ENCODE results near the gene SLX9. TPM values are rescaled to one million over a fixed set of nuclear protein-coding genes. Genes with fewer than 3 reads are reported as not detected.

Gene SLX9
- polyA plus RNA-seq, 1 of the 3 experiments (the other 2 are of a cell fraction), result 42.9 TPM

DNA sequence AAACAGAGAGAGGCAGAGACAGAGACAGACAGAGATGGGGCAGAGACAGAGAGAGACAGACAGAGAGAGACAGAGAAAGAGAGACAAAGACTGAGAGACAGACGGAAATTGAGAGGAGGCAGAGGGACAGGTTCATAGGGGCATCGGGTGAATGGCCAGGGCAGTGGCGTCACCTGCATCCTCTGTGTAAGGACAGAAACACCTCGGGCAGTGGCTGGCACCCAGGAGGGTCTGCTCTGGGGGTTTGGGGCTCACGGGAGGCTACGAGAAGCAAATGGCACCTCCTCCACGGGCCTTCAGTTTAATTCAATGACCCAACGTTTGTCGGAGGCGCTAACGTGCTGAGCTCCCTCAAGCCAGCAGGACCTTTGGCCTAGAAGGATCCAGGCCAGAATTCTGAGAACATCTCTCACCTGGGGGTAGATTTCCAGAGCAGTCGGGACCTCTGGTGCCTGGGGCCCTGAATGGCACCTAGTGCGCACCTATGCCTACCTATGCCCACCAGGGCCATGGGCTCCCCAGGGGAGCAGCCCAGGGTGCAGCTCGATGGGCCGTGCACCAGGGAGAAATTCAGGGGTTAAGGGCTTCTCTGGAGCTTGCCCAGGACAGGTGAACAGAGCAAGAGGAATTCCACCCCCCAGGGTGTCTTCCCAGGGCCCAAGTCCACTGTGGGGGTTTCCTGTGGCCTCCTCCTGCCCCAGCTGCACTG is 45.7 kb upstream of the SLX9 start:
- no peak overlapping the region for H3K9ac ChIP-seq
- DNase-seq, result no peak
- WGBS (ENCODE audit: low lambda C conversion rate), result 50% methylated on average over 7 of the region's 15 CpGs
- H3K36me3 ChIP-seq (replicated peaks in 1 of 2; ENCODE audit: control insufficient read depth in 1 of 2, insufficient read depth in 2 of 2, low read length in 1 of 2), result no peaks in the 10 kb centered on the region
- H3K27ac ChIP-seq (ENCODE audit: low read depth in 2 of 2, low read length in 1 of 2), result no peak overlapping the region
- H3K4me2 ChIP-seq, result no peak overlapping the region
- no peaks in the 10 kb centered on the region for H3K9me3 ChIP-seq
- H3K27me3 ChIP-seq (ENCODE audit: insufficient read depth), result peaks cover 13% of the 10 kb centered on the region; the same call in 1 of the 2 replicates
- peaks cover 0 to 5% of the 10 kb centered on the region in 2 experiments; a peak in 1 of 4 replicates for H3K4me1 ChIP-seq (ENCODE audit: control insufficient read depth in 1 of 2, insufficient read depth in 2 of 2, low read depth in 1 of 2, low read length in 1 of 2)
- ChIA-PET POLR2A (no interaction called here), CTCF (interaction anchor here (0.8 to 5.5 kb wide), 13 partner anchors 10 to 246 kb away, joined by 3 to 39 read pairs (median 6); no protein-coding TSS in a partner anchor)
- H4K20me1 ChIP-seq (ENCODE audit: insufficient read depth), result no peaks in the 10 kb centered on the region
- TF ChIP-seq IRF3 (IDR thresholded peaks at IDR 0.05; ENCODE audit: low read depth, low read length) (no peak), GATA2 (CRISPR knock-in tag; IDR thresholded peaks at IDR 0.05) (no peak), TEAD4 (IDR thresholded peaks at IDR 0.05; ENCODE audit: borderline replicate concordance, insufficient read depth) (no peak), RAD21 (IDR thresholded peaks at IDR 0.05; ENCODE audit: low read length) (no peak), SMC3 (IDR thresholded peaks at IDR 0.05; ENCODE audit: low read depth, low read length) (no peak), ELF1 (IDR thresholded peaks at IDR 0.05) (no peak), FOXM1 (IDR thresholded peaks at IDR 0.05; ENCODE audit: low read depth) (no peak), ZBTB33 (IDR thresholded peaks at IDR 0.05; ENCODE audit: borderline replicate concordance, low read depth) (no peak), RFX5 (IDR thresholded peaks at IDR 0.05; ENCODE audit: low read length) (no peak), NRF1 (IDR thresholded peaks at IDR 0.05; ENCODE audit: low read depth, low read length) (no peak), POLR2AphosphoS5 (IDR thresholded peaks at IDR 0.05; ENCODE audit: low read depth, low read length) (no peak), RCOR1 (IDR thresholded peaks at IDR 0.05; ENCODE audit: low read length) (no peak), PBX3 (IDR thresholded peaks at IDR 0.05) (no peak), MEF2A (IDR thresholded peaks at IDR 0.05; ENCODE audit: borderline replicate concordance, low read depth) (no peak)
- TF ChIP-seq, protein P1, sequence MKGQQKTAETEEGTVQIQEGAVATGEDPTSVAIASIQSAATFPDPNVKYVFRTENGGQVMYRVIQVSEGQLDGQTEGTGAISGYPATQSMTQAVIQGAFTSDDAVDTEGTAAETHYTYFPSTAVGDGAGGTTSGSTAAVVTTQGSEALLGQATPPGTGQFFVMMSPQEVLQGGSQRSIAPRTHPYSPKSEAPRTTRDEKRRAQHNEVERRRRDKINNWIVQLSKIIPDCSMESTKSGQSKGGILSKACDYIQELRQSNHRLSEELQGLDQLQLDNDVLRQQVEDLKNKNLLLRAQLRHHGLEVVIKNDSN (IDR thresholded peaks at IDR 0.05; ENCODE audit: borderline replicate concordance, low read depth), result no peak
- no peaks in the 10 kb centered on the region for H3K9me2 ChIP-seq
- no peak overlapping the region for H3K4me3 ChIP-seq (ENCODE audit: low read depth in 2 of 2, low read length in 1 of 2)
- no peaks in the 10 kb centered on the region for H3F3A ChIP-seq (replicated peaks; ENCODE audit: insufficient read depth)
- H3K79me2 ChIP-seq (ENCODE audit: insufficient read depth), result no peaks in the 10 kb centered on the region
- H2AFZ ChIP-seq (ENCODE audit: low read depth), result no peak overlapping the region

All from SK-N-SH (cell line).